ENCODE data around the gene MTMR10. TPM values are rescaled to one million over a fixed set of nuclear protein-coding genes. Genes with fewer than 3 reads are reported as not detected.

MTMR10 gene
- polyA plus RNA-seq, 1 donor from 2014 or later, result 2.3 TPM

DNA sequence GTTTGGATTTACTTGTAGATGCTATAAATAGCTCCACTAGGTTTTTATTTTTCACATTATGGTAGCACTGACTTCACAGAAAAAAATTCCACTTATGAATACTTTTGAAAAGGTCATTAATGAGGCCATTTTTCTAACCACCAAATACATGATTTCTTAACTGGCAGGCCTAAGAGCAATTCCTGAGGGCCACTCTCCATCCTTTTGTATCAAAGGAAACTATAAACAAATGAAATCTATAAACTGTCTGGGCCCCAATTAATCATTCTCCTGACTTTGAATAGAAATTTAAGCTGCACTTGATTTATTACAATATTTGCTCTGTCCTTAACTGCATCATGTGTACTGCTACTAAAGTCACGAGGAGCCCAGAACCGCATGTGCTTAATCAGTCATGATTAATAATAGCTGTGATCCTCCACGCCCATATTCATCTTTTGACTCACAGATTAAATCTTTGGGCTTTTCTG, 25.1 kb upstream of the MTMR10 start:
- Histone ChIP-seq H3K9me3 (ENCODE audit: low read length) (peaks cover 3% of the 10 kb centered on the region), H2AFZ (ENCODE audit: low read depth, low read length) (no peak overlapping the region), H3K9me2 (ENCODE audit: insufficient read depth, low read length) (no peaks in the 10 kb centered on the region)

DNA sequence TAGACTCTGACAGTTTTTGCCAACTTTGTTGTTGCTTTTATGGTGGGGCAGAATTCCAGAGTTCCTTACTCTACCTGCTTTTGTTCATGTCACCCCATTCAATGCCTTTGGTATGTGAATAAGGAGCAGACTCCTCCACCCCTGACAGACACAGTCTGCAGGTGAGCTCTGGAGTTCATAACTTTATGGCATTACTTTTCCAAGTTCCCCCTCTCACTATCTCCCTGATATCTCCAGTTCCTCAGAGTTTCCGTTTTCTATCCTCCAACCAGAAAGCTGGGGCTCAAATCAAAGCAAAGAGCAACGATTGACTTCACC, 23.1 kb upstream of the MTMR10 start:
- H3K9me3 ChIP-seq (ENCODE audit: low read length), result peaks cover 3% of the 10 kb centered on the region
- no peak overlapping the region for H2AFZ ChIP-seq (ENCODE audit: low read depth, low read length)
- TF ChIP-seq EP300 (conservative IDR thresholded peaks at IDR 0.05; ENCODE audit: poor library complexity, severe bottlenecking), result no peak
- no peak for TF ChIP-seq POLR2AphosphoS5 (IDR thresholded peaks at IDR 0.05)
- no peak for TF ChIP-seq TAF1 (IDR thresholded peaks at IDR 0.05; ENCODE audit: low read depth)
- no peaks in the 10 kb centered on the region for H3K9me2 ChIP-seq (ENCODE audit: insufficient read depth, low read length)
- H3K9ac ChIP-seq (ENCODE audit: low read length), result no peak overlapping the region
- H3K4me3 ChIP-seq (ENCODE audit: low read length), result no peak overlapping the region
- H3F3A ChIP-seq (ENCODE audit: insufficient read depth, low read length, poor library complexity, severe bottlenecking), result no peaks in the 10 kb centered on the region
- no peak overlapping the region for H3K27ac ChIP-seq (ENCODE audit: low read length)
- H3K79me2 ChIP-seq (replicated peaks; ENCODE audit: insufficient read depth, low read length), result no peaks in the 10 kb centered on the region
- H3K27me3 ChIP-seq (ENCODE audit: insufficient read depth, low read depth, low read length), result no peaks in the 10 kb centered on the region
- no peaks in the 10 kb centered on the region for H4K20me1 ChIP-seq (ENCODE audit: insufficient read depth)
- H3K36me3 ChIP-seq (ENCODE audit: insufficient read depth, low read length), result no peaks in the 10 kb centered on the region
- H3K4me2 ChIP-seq (ENCODE audit: low read length), result no peak overlapping the region

More for the DNA sequence above, 25.1 kb upstream of the MTMR10 start:
- H3F3A ChIP-seq (ENCODE audit: insufficient read depth, low read length, poor library complexity, severe bottlenecking), result no peaks in the 10 kb centered on the region
- H3K27me3 ChIP-seq (ENCODE audit: insufficient read depth, low read depth, low read length), result no peaks in the 10 kb centered on the region
- TF ChIP-seq SMC3 (conservative IDR thresholded peaks at IDR 0.05; ENCODE audit: poor library complexity), result no peak
- TF ChIP-seq, protein P1, sequence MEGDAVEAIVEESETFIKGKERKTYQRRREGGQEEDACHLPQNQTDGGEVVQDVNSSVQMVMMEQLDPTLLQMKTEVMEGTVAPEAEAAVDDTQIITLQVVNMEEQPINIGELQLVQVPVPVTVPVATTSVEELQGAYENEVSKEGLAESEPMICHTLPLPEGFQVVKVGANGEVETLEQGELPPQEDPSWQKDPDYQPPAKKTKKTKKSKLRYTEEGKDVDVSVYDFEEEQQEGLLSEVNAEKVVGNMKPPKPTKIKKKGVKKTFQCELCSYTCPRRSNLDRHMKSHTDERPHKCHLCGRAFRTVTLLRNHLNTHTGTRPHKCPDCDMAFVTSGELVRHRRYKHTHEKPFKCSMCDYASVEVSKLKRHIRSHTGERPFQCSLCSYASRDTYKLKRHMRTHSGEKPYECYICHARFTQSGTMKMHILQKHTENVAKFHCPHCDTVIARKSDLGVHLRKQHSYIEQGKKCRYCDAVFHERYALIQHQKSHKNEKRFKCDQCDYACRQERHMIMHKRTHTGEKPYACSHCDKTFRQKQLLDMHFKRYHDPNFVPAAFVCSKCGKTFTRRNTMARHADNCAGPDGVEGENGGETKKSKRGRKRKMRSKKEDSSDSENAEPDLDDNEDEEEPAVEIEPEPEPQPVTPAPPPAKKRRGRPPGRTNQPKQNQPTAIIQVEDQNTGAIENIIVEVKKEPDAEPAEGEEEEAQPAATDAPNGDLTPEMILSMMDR (IDR thresholded peaks at IDR 0.05; ENCODE audit: poor library complexity, severe bottlenecking), result no peak
- TF ChIP-seq EP300 (conservative IDR thresholded peaks at IDR 0.05; ENCODE audit: poor library complexity, severe bottlenecking), result no peak
- TF ChIP-seq, protein P2, sequence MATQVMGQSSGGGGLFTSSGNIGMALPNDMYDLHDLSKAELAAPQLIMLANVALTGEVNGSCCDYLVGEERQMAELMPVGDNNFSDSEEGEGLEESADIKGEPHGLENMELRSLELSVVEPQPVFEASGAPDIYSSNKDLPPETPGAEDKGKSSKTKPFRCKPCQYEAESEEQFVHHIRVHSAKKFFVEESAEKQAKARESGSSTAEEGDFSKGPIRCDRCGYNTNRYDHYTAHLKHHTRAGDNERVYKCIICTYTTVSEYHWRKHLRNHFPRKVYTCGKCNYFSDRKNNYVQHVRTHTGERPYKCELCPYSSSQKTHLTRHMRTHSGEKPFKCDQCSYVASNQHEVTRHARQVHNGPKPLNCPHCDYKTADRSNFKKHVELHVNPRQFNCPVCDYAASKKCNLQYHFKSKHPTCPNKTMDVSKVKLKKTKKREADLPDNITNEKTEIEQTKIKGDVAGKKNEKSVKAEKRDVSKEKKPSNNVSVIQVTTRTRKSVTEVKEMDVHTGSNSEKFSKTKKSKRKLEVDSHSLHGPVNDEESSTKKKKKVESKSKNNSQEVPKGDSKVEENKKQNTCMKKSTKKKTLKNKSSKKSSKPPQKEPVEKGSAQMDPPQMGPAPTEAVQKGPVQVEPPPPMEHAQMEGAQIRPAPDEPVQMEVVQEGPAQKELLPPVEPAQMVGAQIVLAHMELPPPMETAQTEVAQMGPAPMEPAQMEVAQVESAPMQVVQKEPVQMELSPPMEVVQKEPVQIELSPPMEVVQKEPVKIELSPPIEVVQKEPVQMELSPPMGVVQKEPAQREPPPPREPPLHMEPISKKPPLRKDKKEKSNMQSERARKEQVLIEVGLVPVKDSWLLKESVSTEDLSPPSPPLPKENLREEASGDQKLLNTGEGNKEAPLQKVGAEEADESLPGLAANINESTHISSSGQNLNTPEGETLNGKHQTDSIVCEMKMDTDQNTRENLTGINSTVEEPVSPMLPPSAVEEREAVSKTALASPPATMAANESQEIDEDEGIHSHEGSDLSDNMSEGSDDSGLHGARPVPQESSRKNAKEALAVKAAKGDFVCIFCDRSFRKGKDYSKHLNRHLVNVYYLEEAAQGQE (IDR thresholded peaks at IDR 0.05; ENCODE audit: borderline replicate concordance), result no peak
- no peak for TF ChIP-seq RAD21 (conservative IDR thresholded peaks at IDR 0.05)
- no peak for TF ChIP-seq TAF1 (IDR thresholded peaks at IDR 0.05; ENCODE audit: low read depth)
- no peaks in the 10 kb centered on the region for H3K79me2 ChIP-seq (replicated peaks; ENCODE audit: insufficient read depth, low read length)
- H3K27ac ChIP-seq (ENCODE audit: low read length), result no peak overlapping the region
- H3K4me3 ChIP-seq (ENCODE audit: low read length), result no peak overlapping the region
- no peak overlapping the region for H3K9ac ChIP-seq (ENCODE audit: low read length)
- no peaks in the 10 kb centered on the region for H3K36me3 ChIP-seq (ENCODE audit: insufficient read depth, low read length)
- H3K4me2 ChIP-seq (ENCODE audit: low read length), result no peak overlapping the region
- no peaks in the 10 kb centered on the region for H4K20me1 ChIP-seq (ENCODE audit: insufficient read depth)

DNA sequence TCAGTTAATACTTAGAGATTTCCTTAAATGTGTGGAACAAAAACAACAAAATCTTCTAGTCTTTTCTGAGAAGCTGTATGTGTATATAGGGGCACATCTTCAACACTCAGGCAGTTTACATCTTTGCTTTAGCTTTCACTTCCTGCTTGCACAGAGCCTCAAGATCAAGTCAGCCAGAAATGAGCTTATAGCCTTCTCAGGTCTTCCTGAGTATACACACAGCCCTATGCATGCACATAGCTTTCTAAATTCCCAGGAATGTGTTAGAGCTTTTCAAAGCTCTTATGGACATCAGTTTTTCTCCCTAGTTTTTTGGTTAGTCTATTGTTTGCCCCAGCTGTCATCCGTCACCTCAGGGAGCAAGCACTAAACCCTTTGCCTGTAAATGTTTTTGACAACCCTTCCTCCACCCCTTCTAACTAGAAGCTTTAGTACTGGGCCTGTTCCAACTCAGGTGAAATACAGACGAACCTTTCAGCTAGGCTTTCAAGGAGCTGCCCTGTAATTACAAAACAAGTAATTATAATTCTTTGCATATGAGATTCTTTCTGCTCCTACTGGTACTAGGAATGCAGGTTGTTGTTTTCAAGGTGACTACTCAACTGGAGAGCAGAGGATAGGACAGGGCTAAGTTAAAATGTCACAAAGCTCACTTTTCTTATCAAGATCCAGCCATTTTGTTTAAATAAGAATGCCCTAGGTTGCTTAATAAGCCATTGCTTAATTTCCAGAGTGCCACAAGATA, 22.6 kb upstream of the MTMR10 start:
- no peak overlapping the region for H3K4me2 ChIP-seq (ENCODE audit: low read length)
- H3K9me3 ChIP-seq (ENCODE audit: low read length), result peaks cover 3% of the 10 kb centered on the region
- H3K27me3 ChIP-seq (ENCODE audit: insufficient read depth, low read depth, low read length), result no peaks in the 10 kb centered on the region
- H2AFZ ChIP-seq (ENCODE audit: low read depth, low read length), result no peak overlapping the region
- H3K9ac ChIP-seq (ENCODE audit: low read length), result no peak overlapping the region
- no peaks in the 10 kb centered on the region for H4K20me1 ChIP-seq (ENCODE audit: insufficient read depth)
- H3F3A ChIP-seq (ENCODE audit: insufficient read depth, low read length, poor library complexity, severe bottlenecking), result no peaks in the 10 kb centered on the region
- H3K27ac ChIP-seq (ENCODE audit: low read length), result no peak overlapping the region
- no peaks in the 10 kb centered on the region for H3K9me2 ChIP-seq (ENCODE audit: insufficient read depth, low read length)
- H3K36me3 ChIP-seq (ENCODE audit: insufficient read depth, low read length), result no peaks in the 10 kb centered on the region
- H3K79me2 ChIP-seq (replicated peaks; ENCODE audit: insufficient read depth, low read length), result no peaks in the 10 kb centered on the region
- TF ChIP-seq, protein P2 (IDR thresholded peaks at IDR 0.05; ENCODE audit: borderline replicate concordance), result no peak
- TF ChIP-seq EP300 (conservative IDR thresholded peaks at IDR 0.05; ENCODE audit: poor library complexity, severe bottlenecking) (no peak), EZH2 (IDR thresholded peaks at IDR 0.05; ENCODE audit: borderline replicate concordance, insufficient read depth, low read length, poor library complexity, severe bottlenecking) (no peak), MXI1 (conservative IDR thresholded peaks at IDR 0.05; ENCODE audit: poor library complexity, severe bottlenecking) (no peak), SMC3 (conservative IDR thresholded peaks at IDR 0.05; ENCODE audit: poor library complexity) (no peak)
- TF ChIP-seq, protein P1 (IDR thresholded peaks at IDR 0.05; ENCODE audit: poor library complexity, severe bottlenecking), result no peak
- no peak overlapping the region for H3K4me3 ChIP-seq (ENCODE audit: low read length)

All from neural cell (in vitro differentiated cells).